GM10847 (cell line): ENCODE results near the gene RALGDS.

Source experiments
- POLR2A ChIP-seq: IDR thresholded peaks from 2 replicates; pipeline ENCODE4 v1.6.1; 2011; ENCODE audit not compliant: insufficient read length; ENCODE audit errors: extremely low read depth

The RALGDS gene

DNA sequence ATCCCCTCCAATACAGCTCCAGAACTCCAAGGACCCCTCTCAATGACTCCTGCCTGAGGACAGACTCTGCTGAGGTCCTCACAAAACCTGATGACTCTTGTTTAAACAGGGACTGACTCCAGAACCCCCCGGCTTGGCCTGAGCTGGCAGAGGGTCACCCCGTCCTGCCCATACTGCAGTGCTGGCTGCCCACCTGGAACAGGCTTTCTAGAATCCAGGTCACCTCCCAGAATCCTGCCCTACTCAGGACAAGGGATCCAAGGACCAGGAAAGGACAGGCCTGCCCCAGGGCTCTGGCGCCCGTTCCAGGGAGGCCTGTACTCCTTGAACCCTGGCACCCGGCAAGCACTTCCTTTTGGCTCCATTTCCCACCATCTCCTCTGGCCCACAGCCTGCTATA lies 22.2 kb downstream of the RALGDS start:
- TF ChIP-seq POLR2A = no peak

DNA sequence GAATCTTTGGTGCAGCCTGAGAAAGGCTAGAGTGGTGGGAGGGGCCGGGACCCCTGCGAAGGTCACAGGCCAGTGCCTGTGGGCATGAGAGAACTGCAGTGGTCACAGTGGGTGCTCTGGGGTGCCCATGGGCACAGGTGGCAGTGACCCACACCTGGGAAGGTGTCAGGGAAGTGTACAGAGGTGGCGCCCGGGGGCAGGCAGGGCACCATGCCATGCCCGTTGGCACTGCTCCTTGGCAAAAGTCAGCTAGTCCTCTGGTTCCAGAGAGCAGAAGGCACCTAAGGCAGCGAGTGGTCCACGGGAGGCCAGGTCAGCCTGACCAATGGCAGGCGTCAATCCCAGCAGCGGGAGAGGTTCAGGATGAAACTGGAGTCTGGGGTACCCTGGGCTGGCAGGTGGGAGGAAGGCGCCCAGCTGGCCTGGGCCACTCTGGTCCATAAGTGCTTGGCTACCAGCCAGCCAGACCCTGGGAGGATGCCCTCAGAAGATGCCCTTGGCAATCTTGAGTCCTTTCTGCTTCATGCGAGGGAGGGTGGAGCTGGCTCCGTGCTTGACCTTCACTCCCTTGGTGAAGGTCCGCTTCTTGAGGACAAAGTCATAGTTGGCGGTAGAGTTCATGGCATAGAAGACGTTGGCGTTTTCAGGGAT lies 22.8 kb downstream of the RALGDS start:
- TF ChIP-seq POLR2A = no peak

GRCh38 chr9:133094842-133095393 lies 26.1 kb downstream of the RALGDS start:
- TF ChIP-seq POLR2A = no peak

DNA sequence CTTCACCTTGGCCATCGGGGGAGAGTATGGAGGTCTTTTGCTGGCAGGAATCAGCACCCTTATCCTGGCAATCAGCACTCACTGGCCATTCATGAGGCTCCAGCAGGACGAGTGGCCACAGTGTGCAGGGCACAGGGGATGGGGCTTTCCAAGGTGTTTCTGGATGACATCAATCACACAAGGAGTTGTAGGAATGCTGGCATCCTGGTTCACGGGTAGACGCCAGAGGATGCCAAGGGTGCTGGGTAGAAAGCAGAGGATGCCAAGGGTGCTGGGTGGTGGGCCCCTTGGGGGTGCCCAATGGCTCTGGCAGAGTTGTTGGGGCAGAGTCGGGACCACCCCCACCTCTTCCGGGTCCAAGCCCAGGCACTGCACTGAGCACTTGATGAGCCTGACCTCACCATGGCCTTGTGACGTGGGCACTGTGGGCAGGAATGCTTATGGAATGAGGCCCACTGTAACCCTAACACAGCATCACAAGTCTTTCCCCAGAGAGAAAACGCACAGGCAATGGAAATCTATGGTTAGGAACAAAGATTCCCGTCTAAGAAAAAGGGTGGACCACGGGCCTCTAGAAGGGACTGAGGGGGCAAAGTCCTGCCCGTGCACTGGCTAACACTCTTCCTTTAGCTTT lies 30.2 kb downstream of the RALGDS start:
- TF ChIP-seq POLR2A = no peak

DNA sequence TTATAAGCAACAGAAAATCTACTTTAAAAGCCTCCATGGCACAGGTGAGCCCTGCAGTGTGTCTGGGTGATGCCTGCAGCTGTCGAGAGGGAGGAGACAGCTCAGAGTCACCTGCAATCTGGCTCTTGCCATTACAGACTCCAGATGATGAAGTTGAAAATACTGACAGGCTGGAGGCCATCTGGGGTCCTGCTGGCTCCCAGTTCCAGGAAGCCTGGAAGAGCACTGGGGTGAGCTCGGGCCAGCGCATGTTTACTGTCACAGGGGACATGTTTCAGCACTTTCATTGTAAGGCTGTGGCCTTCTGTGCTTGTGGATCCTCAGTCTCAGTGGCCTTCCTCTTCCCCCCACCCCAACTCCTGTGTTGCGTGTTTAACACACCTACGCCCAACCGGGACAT lies 30.9 kb downstream of the RALGDS start:
- TF ChIP-seq POLR2A = no peak

DNA sequence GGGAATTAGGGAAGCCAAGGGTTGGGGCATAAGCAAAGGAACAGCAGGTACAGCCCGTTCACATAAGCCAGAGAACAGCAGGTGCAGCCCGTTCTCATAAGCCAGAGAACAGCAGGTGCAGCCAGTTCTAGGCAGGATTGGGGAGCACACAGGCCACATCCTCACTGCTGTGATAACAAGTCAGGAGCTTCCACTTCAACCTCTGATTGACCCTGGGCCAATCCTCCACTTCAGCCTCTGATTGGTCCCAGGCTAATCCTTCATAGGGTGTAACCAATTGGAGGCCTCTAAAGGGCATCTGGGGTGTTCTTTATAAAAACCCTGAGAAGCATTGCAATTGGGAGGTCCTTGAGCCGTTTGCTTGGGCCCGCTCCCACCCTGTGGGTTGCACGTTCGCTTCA lies 31.8 kb downstream of the RALGDS start:
- no peak for TF ChIP-seq POLR2A

- no peak for TF ChIP-seq POLR2A
Measured at GRCh38 chr9:133088756-133089155, 32.3 kb downstream of the RALGDS start.

GRCh38 chr9:133088146-133088750 lies 32.8 kb downstream of the RALGDS start:
- TF ChIP-seq POLR2A = no peak

DNA sequence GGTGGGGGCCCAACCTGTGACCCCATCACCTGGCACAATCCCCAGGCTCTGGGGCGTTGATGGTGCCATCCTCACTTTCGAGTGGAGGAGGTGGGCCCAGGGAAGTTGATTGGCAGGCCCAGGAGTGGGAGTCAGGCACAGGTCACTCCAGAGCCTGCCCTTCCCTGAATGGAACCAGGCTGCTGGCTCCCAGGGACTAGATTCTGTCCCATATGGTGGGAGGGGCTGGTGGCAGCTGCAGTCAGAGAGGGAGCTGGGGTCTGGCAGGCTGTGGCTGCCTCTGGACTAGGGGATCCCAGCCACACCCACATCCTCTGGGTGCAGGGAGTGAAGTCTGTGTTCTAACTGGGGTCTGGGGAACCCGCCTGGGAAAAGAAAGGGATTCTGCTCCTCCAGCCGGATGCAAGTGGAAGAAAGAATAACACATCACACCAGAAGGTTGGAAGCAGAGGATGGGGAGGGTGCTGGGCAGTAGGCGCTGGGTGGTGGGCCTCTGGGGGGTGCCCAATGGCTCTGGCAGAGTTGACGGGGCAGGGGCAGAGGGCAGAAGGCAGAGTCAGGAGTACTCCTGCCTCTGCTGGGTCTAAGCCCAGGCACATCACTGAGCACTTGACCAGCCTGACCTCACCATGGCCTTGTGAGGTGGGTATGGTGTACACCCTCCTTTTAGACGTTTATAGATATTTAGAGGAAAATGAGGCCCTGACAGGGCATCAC lies 33.5 kb downstream of the RALGDS start:
- no peak for TF ChIP-seq POLR2A

DNA sequence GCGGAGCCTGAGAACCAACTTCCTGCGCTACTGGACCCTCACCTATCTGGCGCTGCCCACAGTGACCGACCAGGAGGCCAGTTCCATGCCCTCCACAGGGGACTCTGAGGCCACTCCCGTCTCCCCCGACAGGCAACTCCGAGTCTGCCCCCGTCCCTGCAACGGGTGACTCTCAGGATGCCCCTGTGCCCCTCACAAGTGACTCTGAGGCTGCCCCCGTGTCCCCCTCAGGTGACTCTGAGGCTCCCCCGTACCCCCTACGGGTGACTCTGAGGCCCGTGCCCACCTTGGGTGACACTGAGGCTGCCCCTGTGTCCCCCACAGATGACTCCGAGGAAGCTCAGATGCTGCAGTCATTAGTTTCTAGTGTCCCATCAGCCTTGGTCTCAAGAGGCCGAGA lies 34.1 kb downstream of the RALGDS start:
- TF ChIP-seq POLR2A = no peak

GRCh38 chr9:133080161-133080560 lies 40.9 kb downstream of the RALGDS start:
- no peak for TF ChIP-seq POLR2A

DNA sequence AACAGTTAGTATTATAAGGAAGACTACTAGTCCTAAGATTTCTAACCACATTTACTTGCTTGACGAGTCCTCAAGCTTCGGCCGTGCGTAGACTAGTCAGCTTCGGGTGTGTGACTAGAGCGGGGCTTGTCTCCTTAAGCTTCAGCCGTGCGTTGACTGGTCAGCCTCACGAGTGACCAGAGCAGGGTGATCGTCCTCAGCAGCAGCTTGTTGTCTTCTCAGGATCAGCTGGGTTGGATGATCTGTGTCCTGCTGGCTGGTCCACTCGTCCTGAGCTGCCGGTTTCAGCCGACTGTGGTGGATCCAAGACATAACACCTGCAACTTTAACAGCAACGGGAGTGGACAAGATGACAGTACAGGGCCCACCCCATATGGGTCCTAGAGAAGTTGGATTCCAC lies 42.6 kb downstream of the RALGDS start:
- no peak for TF ChIP-seq POLR2A

DNA sequence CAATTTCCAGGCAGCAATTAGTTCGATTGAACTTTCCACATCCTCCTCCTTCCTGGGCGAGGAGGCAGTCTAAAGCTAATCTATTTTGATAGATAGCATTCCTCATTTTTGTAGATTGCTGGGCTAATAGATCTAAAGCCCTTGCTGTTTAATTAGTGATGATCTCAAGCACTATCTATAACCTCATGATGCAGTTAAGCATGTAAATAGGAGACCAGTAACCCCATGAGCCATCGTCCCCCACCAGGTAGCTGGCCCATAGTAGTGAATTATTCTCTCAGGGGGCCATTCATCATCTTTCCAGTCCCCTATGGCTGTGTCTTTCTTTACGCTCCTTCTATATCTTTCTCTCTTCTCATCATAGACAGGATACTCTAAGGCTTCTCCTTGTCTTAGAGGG lies 44.3 kb downstream of the RALGDS start:
- TF ChIP-seq POLR2A = no peak

- no peak for TF ChIP-seq POLR2A
Measured at GRCh38 chr9:133075925-133076630, 45.0 kb downstream of the RALGDS start.

- no peak for TF ChIP-seq POLR2A
Measured at GRCh38 chr9:133074111-133074651, 46.9 kb downstream of the RALGDS start.
